Astrocyte (in vitro differentiated cells and primary cell): ENCODE measurements around the gene NR1D1. TPM values are rescaled to one million over a fixed set of nuclear protein-coding genes. Genes with fewer than 3 reads are reported as not detected.

ENCODE experiments used
- DNase-seq: peaks from one replicate; pipeline ENCODE4 v3.0.0-alpha.2; 2010; ENCODE audit warnings: low read depth
- FAIRE-seq: peaks from 2 replicates; lab custom pipeline; 2011; peaks lifted over from hg19 to GRCh38; lab: Jason Lieb, UNC
- H2AFZ ChIP-seq: 2 replicates; pipeline ENCODE4 v1.6.0; 2012; ENCODE audit warnings: low read depth, low read length, inconsistent platforms
- H3K27ac ChIP-seq: 2 replicates; pipeline ENCODE4 v1.5.1; 2011; ENCODE audit warnings: low read depth, low read length, inconsistent platforms
- H3K27me3 ChIP-seq: 2 replicates; pipeline ENCODE4 v1.6.0; 2011; ENCODE audit warnings: low read length, inconsistent platforms; ENCODE audit not compliant: insufficient read depth
- H3K36me3 ChIP-seq: 2 replicates; pipeline ENCODE4 v1.5.1; 2011; ENCODE audit warnings: low read length, inconsistent platforms; ENCODE audit not compliant: insufficient read depth
- H3K4me1 ChIP-seq: 2 replicates; pipeline ENCODE4 v1.5.1; 2011; ENCODE audit warnings: low read length, inconsistent platforms; ENCODE audit not compliant: insufficient read depth
- H3K4me2 ChIP-seq: 2 replicates; pipeline ENCODE4 v1.6.0; 2012; ENCODE audit warnings: low read length, inconsistent platforms
- H3K4me3 ChIP-seq: 2 replicates; pipeline ENCODE4 v1.5.1; 2011; ENCODE audit warnings: low read depth, mild to moderate bottlenecking, low read length, inconsistent platforms; ENCODE audit not compliant: insufficient read depth
- H3K79me2 ChIP-seq: 2 replicates; pipeline ENCODE4 v1.6.0; 2012; ENCODE audit warnings: mild to moderate bottlenecking, low read length, inconsistent platforms; ENCODE audit not compliant: insufficient read depth
- H3K9ac ChIP-seq: 2 replicates; pipeline ENCODE4 v1.6.0; 2012; ENCODE audit warnings: mild to moderate bottlenecking, low read length, inconsistent platforms
- H3K9me3 ChIP-seq: 2 replicates; pipeline ENCODE4 v1.5.1; 2012; ENCODE audit warnings: low read depth, mild to moderate bottlenecking, low read length, inconsistent platforms; ENCODE audit not compliant: insufficient read depth
- H4K20me1 ChIP-seq: 2 replicates; pipeline ENCODE4 v1.6.0; 2012; ENCODE audit warnings: low read length, inconsistent platforms; ENCODE audit not compliant: insufficient read depth
- H3K27ac Mint-ChIP-seq: one replicate; pipeline ENCODE4 v1.8.0; 2021; ENCODE audit warnings: mild to moderate bottlenecking, mixed read lengths; ENCODE audit not compliant: unreplicated experiment
- H3K27me3 Mint-ChIP-seq: one replicate; pipeline ENCODE4 v1.8.0; 2021; ENCODE audit warnings: low read depth, mixed read lengths; ENCODE audit not compliant: unreplicated experiment
- H3K36me3 Mint-ChIP-seq: one replicate; pipeline ENCODE4 v1.8.0; 2021; ENCODE audit warnings: low read depth, mixed read lengths; ENCODE audit not compliant: unreplicated experiment
- H3K4me1 Mint-ChIP-seq: one replicate; pipeline ENCODE4 v1.8.0; 2021; ENCODE audit warnings: low read depth, mixed read lengths; ENCODE audit not compliant: unreplicated experiment
- H3K4me3 Mint-ChIP-seq: one replicate; pipeline ENCODE4 v1.8.0; 2021; ENCODE audit warnings: mild to moderate bottlenecking, moderate library complexity, mixed read lengths; ENCODE audit not compliant: unreplicated experiment
- H3K9me3 Mint-ChIP-seq: one replicate; pipeline ENCODE4 v1.8.0; 2021; ENCODE audit warnings: mild to moderate bottlenecking, mixed read lengths; ENCODE audit not compliant: unreplicated experiment
- EZH2 ChIP-seq: IDR thresholded peaks from 2 replicates; pipeline ENCODE4 v1.6.1; 2012; ENCODE audit warnings: mild to moderate bottlenecking, low read length, inconsistent platforms; ENCODE audit not compliant: insufficient read depth
- total RNA-seq: library from RNA; stranded (reverse); gene quantifications from 2 replicates; pipeline ENCODE4 v1.2.1, GENCODE V29; 2021
- TF ChIP-seq, protein P1 (sequence below): IDR thresholded peaks from 2 replicates; pipeline ENCODE4 v1.5.1; 2011; ENCODE audit warnings: low read depth, mild to moderate bottlenecking, inconsistent platforms, low read length, moderate library complexity; ENCODE audit not compliant: insufficient read depth

NR1D1 gene
- total RNA-seq, 1 donor from 2014 or later = 8.7 TPM

- Histone ChIP-seq H3K9ac (no peak overlapping the region), H3K27ac (no peak overlapping the region), H3K4me2 (peak overlapping the region; percentile 23), H3K9me3 (no peaks in the 10 kb centered on the region), H3K4me3 (no peak overlapping the region), H3K36me3 (no peaks in the 10 kb centered on the region), H3K79me2 (peaks cover 6% of the 10 kb centered on the region), H3K4me1 (peaks cover 32% of the 10 kb centered on the region), H3K27me3 (no peaks in the 10 kb centered on the region), H2AFZ (no peak overlapping the region), H4K20me1 (peaks cover 29% of the 10 kb centered on the region)
- H3K4me3 Mint-ChIP-seq = no peak overlapping the region
- H3K36me3 Mint-ChIP-seq = peaks cover 7% of the 10 kb centered on the region
- TF ChIP-seq, protein P1, sequence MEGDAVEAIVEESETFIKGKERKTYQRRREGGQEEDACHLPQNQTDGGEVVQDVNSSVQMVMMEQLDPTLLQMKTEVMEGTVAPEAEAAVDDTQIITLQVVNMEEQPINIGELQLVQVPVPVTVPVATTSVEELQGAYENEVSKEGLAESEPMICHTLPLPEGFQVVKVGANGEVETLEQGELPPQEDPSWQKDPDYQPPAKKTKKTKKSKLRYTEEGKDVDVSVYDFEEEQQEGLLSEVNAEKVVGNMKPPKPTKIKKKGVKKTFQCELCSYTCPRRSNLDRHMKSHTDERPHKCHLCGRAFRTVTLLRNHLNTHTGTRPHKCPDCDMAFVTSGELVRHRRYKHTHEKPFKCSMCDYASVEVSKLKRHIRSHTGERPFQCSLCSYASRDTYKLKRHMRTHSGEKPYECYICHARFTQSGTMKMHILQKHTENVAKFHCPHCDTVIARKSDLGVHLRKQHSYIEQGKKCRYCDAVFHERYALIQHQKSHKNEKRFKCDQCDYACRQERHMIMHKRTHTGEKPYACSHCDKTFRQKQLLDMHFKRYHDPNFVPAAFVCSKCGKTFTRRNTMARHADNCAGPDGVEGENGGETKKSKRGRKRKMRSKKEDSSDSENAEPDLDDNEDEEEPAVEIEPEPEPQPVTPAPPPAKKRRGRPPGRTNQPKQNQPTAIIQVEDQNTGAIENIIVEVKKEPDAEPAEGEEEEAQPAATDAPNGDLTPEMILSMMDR = no peak
- no peak for TF ChIP-seq EZH2
- H3K4me1 Mint-ChIP-seq = peaks cover 30% of the 10 kb centered on the region
- DNase-seq = no peak
- no peak for FAIRE-seq
- no peak overlapping the region for H3K27ac Mint-ChIP-seq
- peaks cover 1% of the 10 kb centered on the region for H3K9me3 Mint-ChIP-seq
- no peaks in the 10 kb centered on the region for H3K27me3 Mint-ChIP-seq
These were observed 25.6 kb downstream of the NR1D1 start for GRCh38 chr17:40074871-40075200.

GRCh38 chr17:40074175-40074512, 26.2 kb downstream of the NR1D1 start:
- peaks cover 13% of the 10 kb centered on the region for H3K79me2 ChIP-seq
- Mint-ChIP-seq H3K27ac (no peak overlapping the region), H3K4me1 (peaks cover 36% of the 10 kb centered on the region), H3K9me3 (peaks cover 1% of the 10 kb centered on the region), H3K27me3 (no peaks in the 10 kb centered on the region), H3K36me3 (peaks cover 7% of the 10 kb centered on the region), H3K4me3 (no peak overlapping the region)
- H3K36me3 ChIP-seq = no peaks in the 10 kb centered on the region
- DNase-seq (no peak), FAIRE-seq (no peak)
- H3K9me3 ChIP-seq = no peaks in the 10 kb centered on the region
- no peak overlapping the region for H3K9ac ChIP-seq
- TF ChIP-seq, protein P1 = no peak
- no peak for TF ChIP-seq EZH2
- H2AFZ ChIP-seq = no peak overlapping the region
- H3K27me3 ChIP-seq = no peaks in the 10 kb centered on the region
- H4K20me1 ChIP-seq = peaks cover 33% of the 10 kb centered on the region
- H3K4me1 ChIP-seq = peaks cover 39% of the 10 kb centered on the region
- H3K27ac ChIP-seq = no peak overlapping the region
- no peak overlapping the region for H3K4me2 ChIP-seq
- no peak overlapping the region for H3K4me3 ChIP-seq

GRCh38 chr17:40073454-40074174, 26.8 kb downstream of the NR1D1 start:
- Histone ChIP-seq H3K4me3 (no peak overlapping the region), H4K20me1 (peaks cover 33% of the 10 kb centered on the region), H3K9ac (no peak overlapping the region), H3K36me3 (no peaks in the 10 kb centered on the region), H3K79me2 (peaks cover 14% of the 10 kb centered on the region), H3K4me1 (peaks cover 44% of the 10 kb centered on the region), H3K27me3 (no peaks in the 10 kb centered on the region), H3K9me3 (no peaks in the 10 kb centered on the region), H2AFZ (no peak overlapping the region), H3K27ac (no peak overlapping the region), H3K4me2 (no peak overlapping the region)
- peaks cover 5% of the 10 kb centered on the region for H3K36me3 Mint-ChIP-seq
- H3K9me3 Mint-ChIP-seq = peaks cover 1% of the 10 kb centered on the region
- TF ChIP-seq, protein P1 = no peak
- no peak for TF ChIP-seq EZH2
- no peak overlapping the region for H3K4me3 Mint-ChIP-seq
- FAIRE-seq (no peak), DNase-seq (no peak)
- H3K27me3 Mint-ChIP-seq = no peaks in the 10 kb centered on the region
- no peak overlapping the region for H3K27ac Mint-ChIP-seq
- peaks cover 40% of the 10 kb centered on the region for H3K4me1 Mint-ChIP-seq
